IMR-90 (cell line): ENCODE measurements around the gene HSPA12A.

Experiments
- CEBPB ChIP-seq: IDR thresholded peaks from 2 replicates; pipeline ENCODE4 v1.6.1; 2012; ENCODE audit warnings: low read depth, low read length, improper control_type of control experiment
- CHD1 ChIP-seq: IDR thresholded peaks from 2 replicates; pipeline ENCODE4 v1.6.1; 2012; ENCODE audit warnings: low read depth, low read length, improper control_type of control experiment
- FOS ChIP-seq: fragments of 150-350 bp; IDR thresholded peaks from 2 replicates; pipeline ENCODE4 v1.6.1; 2016; ENCODE audit warnings: low read depth, low read length
- MAZ ChIP-seq: IDR thresholded peaks from 2 replicates; pipeline ENCODE4 v1.6.1; 2012; ENCODE audit warnings: low read depth, mild to moderate bottlenecking, low read length, improper control_type of control experiment, moderate library complexity, borderline replicate concordance
- NFE2L2 ChIP-seq: fragments of 150-350 bp; IDR thresholded peaks from 2 replicates; pipeline ENCODE4 v1.6.1; 2016; ENCODE audit warnings: low read depth, mild to moderate bottlenecking, low read length
- POLR2A ChIP-seq: IDR thresholded peaks from 2 replicates; pipeline ENCODE4 v1.6.1; 2012; ENCODE audit warnings: mild to moderate bottlenecking, low read depth, low read length
- RAD21 ChIP-seq: IDR thresholded peaks from 2 replicates; pipeline ENCODE4 v1.6.1; 2012; ENCODE audit warnings: low read length, improper control_type of control experiment
- TF ChIP-seq, protein P1 (sequence below): conservative IDR thresholded peaks from 2 replicates; pipeline ENCODE4 v1.5.1; 2012; ENCODE audit warnings: mild to moderate bottlenecking, low read depth, low read length, improper control_type of control experiment
- TF ChIP-seq, protein P2 (sequence below): fragments of 150-350 bp; IDR thresholded peaks from 2 replicates; pipeline ENCODE4 v1.6.1; 2017; ENCODE audit warnings: mild to moderate bottlenecking, antibody characterized with exemption, low read length, low read depth

DNA sequence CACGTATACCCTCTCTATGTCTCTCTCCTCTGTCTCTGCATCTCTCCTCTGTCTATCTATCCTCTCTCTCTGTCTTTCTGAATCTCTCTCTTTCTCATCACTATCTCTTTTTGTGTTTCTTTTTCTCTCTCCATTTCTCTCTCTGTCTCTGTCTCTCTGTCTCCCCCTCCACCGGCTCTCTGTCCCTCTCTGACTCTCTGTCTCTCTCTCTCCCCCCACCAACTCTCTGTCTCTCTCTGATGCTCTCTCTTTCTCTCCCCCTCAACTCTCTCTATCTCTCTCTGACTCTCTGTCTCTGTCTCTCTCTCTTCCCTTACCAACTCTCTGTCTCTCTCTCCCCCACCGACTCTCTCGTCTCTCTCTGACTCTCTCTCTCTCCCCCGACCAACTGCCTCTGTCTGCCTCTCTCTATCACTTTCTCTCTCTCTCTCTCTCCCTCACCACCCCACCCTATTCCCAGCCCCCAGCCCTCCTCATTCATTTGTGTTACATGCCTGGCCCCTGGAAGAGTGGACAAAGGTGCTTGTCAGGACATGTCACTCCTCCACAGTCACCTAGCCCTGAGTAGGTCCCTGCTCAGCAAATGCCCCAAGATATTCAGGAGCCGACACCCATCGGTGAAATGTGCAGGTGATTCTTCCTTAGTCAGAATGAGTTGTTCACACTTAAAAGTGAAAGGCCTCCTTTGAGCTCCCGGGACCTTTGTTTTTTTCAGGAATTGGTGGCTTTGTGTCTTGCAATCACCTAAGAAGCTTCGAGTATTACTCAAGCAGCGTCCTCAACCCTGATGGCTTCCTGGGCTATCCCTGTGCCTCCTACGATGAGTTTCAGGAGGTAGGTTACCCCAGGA, 108.0 kb downstream of the HSPA12A start:
- no peak for TF ChIP-seq CHD1
- TF ChIP-seq FOS, result no peak
- no peak for TF ChIP-seq NFE2L2
- TF ChIP-seq, protein P1, sequence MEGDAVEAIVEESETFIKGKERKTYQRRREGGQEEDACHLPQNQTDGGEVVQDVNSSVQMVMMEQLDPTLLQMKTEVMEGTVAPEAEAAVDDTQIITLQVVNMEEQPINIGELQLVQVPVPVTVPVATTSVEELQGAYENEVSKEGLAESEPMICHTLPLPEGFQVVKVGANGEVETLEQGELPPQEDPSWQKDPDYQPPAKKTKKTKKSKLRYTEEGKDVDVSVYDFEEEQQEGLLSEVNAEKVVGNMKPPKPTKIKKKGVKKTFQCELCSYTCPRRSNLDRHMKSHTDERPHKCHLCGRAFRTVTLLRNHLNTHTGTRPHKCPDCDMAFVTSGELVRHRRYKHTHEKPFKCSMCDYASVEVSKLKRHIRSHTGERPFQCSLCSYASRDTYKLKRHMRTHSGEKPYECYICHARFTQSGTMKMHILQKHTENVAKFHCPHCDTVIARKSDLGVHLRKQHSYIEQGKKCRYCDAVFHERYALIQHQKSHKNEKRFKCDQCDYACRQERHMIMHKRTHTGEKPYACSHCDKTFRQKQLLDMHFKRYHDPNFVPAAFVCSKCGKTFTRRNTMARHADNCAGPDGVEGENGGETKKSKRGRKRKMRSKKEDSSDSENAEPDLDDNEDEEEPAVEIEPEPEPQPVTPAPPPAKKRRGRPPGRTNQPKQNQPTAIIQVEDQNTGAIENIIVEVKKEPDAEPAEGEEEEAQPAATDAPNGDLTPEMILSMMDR, result no peak
- TF ChIP-seq RAD21, result no peak
- TF ChIP-seq POLR2A, result no peak
- no peak for TF ChIP-seq MAZ
- no peak for TF ChIP-seq CEBPB
- TF ChIP-seq, protein P2, sequence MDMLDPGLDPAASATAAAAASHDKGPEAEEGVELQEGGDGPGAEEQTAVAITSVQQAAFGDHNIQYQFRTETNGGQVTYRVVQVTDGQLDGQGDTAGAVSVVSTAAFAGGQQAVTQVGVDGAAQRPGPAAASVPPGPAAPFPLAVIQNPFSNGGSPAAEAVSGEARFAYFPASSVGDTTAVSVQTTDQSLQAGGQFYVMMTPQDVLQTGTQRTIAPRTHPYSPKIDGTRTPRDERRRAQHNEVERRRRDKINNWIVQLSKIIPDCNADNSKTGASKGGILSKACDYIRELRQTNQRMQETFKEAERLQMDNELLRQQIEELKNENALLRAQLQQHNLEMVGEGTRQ, result no peak
